ENCODE data around the gene BTBD8. TPM values are rescaled to one million over a fixed set of nuclear protein-coding genes. Genes with fewer than 3 reads are reported as not detected.

The BTBD8 gene
- total RNA-seq, 2 donors from 2014 or later = 6.3 to 15.7 TPM

DNA sequence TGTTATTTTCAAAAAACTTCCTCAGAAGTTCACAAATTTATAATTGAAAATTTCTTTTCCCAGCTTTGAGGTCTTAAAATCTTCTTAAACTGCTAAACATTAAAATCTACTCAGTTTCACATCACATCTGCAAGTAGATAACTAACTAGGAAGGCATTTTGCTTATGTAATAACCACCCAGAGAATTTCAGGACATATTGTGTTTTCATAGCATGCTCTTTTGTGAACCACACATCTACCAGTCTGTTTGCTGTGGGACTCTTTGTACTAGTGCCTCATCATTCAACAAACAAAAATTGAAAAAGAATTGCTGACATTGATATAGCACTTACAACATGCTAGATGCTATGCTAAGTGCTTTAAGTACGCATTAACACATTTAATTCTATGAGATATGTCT, 105.9 kb downstream of the BTBD8 start:
- no peak for DNase-seq (ENCODE audit: low spot score)
- H3K4me3 ChIP-seq = no peak overlapping the region
- H3K4me1 ChIP-seq (replicated peaks) = no peaks in the 10 kb centered on the region
- WGBS = 94% methylated on average over 1 of the region's 1 CpG
- no peak for TF ChIP-seq POLR2AphosphoS5 (IDR thresholded peaks at IDR 0.05)
- TF ChIP-seq POLR2A (IDR thresholded peaks at IDR 0.05) = no peak
- TF ChIP-seq, protein P1, sequence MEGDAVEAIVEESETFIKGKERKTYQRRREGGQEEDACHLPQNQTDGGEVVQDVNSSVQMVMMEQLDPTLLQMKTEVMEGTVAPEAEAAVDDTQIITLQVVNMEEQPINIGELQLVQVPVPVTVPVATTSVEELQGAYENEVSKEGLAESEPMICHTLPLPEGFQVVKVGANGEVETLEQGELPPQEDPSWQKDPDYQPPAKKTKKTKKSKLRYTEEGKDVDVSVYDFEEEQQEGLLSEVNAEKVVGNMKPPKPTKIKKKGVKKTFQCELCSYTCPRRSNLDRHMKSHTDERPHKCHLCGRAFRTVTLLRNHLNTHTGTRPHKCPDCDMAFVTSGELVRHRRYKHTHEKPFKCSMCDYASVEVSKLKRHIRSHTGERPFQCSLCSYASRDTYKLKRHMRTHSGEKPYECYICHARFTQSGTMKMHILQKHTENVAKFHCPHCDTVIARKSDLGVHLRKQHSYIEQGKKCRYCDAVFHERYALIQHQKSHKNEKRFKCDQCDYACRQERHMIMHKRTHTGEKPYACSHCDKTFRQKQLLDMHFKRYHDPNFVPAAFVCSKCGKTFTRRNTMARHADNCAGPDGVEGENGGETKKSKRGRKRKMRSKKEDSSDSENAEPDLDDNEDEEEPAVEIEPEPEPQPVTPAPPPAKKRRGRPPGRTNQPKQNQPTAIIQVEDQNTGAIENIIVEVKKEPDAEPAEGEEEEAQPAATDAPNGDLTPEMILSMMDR (IDR thresholded peaks at IDR 0.05) = no peak
- H3K27ac ChIP-seq = no peak overlapping the region
- no peaks in the 10 kb centered on the region for H3K27me3 ChIP-seq (replicated peaks; ENCODE audit: insufficient read depth)
- intact Hi-C loops (cut with DNase I) = no loop called here
- no peaks in the 10 kb centered on the region for H3K36me3 ChIP-seq
- H3K9me3 ChIP-seq = no peaks in the 10 kb centered on the region

DNA sequence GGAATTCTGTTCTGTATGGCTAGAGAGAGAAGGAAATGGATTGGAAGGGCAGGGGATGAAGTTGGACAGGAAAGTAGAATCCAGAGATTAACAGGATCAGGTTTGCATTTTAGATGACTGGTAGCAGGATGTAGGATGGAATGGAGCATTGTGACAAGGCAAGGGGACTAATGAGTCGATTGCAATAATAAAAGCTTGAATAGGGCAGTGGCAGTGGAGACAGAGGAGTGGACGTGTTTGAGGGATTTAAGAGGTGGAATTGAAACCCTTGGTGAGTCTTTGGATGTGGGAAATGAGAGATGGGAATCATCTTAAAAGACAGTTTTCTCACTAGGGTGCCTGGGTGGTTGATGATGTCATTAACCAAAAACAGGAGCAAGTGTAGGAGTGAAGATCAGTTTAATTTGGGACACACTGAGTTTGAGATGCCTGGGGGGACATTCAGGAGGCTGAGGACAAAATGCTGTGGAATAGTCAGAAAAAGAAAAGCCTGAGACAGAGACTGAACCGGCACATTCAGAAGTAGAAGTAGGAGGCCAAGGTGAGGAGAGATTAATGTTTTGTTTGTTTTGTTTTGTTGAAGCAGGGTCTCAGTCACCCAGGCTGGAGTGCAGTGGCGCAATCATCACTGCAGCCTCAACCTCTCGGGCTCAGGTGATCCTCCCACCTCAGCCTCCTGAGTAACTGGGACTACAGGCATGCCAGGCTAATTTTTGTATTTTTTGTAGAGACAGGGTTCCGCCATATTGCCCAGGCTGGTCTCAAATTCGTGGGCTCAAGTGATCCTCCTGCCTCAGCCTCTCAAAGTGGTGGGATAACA, 108.5 kb downstream of the BTBD8 start:
- Histone ChIP-seq H3K9me3 (no peaks in the 10 kb centered on the region), H3K4me3 (no peak overlapping the region), H3K27ac (no peak overlapping the region), H3K36me3 (no peaks in the 10 kb centered on the region), H3K4me1 (replicated peaks) (no peaks in the 10 kb centered on the region), H3K27me3 (replicated peaks; ENCODE audit: insufficient read depth) (no peaks in the 10 kb centered on the region)
- WGBS = 79% methylated on average over 7 of the region's 7 CpGs
- DNase-seq (ENCODE audit: low spot score) = no peak
- intact Hi-C loops (cut with DNase I) = no loop called here
- TF ChIP-seq POLR2A (IDR thresholded peaks at IDR 0.05) (no peak), POLR2AphosphoS5 (IDR thresholded peaks at IDR 0.05) (no peak)
- TF ChIP-seq, protein P1 (IDR thresholded peaks at IDR 0.05) = no peak

DNA sequence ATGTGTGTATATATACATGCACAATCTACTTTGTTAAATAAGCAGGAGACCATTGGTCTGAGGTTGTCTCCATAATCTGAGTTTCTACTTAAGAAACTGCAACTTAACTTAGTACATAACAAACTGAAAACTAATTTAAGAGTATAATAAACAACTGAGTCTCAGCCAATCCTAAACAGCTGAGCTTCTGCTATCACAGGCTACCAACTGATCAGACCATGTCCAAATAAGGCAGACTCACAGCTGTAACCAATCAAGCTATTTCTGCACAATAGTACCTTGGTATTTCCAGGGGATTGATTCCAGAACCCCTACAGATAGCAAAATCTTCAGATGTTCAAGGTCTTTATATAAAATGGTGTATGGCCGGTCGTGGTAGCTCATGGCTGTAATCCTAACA, 111.6 kb downstream of the BTBD8 start:
- H3K36me3 ChIP-seq = no peaks in the 10 kb centered on the region
- TF ChIP-seq POLR2A (IDR thresholded peaks at IDR 0.05) (no peak), POLR2AphosphoS5 (IDR thresholded peaks at IDR 0.05) (no peak)
- TF ChIP-seq, protein P1 (IDR thresholded peaks at IDR 0.05) = no peak
- no peak overlapping the region for H3K4me3 ChIP-seq
- no peaks in the 10 kb centered on the region for H3K4me1 ChIP-seq (replicated peaks)
- DNase-seq (ENCODE audit: low spot score) = no peak
- H3K27ac ChIP-seq = no peak overlapping the region
- intact Hi-C loops (cut with DNase I) = no loop called here
- no peaks in the 10 kb centered on the region for H3K9me3 ChIP-seq
- H3K27me3 ChIP-seq (replicated peaks; ENCODE audit: insufficient read depth) = no peaks in the 10 kb centered on the region
- 65% methylated on average over 2 of the region's 2 CpGs for WGBS

DNA sequence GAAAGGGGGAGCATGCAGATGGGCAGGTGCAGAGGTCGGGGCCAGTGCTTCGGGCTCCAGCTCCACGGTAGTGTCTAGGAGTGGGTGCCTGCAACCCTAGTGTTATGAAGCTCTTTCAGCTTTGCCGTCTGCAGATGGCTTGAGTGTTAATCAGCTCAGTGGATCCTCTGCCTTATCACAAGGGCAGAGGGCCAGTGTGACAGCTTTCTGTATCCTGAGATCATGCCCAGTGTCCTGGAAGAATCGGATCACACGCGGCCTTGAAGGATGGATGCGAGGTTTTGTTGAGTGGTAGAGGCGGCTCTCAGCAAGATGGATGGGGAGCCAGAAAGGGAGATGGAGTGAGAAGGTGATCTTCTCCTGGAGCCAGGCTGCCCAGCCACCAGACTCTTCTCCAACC, 112.1 kb downstream of the BTBD8 start:
- intact Hi-C loops (cut with DNase I) = no loop called here
- TF ChIP-seq POLR2AphosphoS5 (IDR thresholded peaks at IDR 0.05) (no peak), POLR2A (IDR thresholded peaks at IDR 0.05) (no peak)
- TF ChIP-seq, protein P1 (IDR thresholded peaks at IDR 0.05) = no peak
- 87% methylated on average over 9 of the region's 9 CpGs for WGBS
- Histone ChIP-seq H3K4me1 (replicated peaks) (no peaks in the 10 kb centered on the region), H3K4me3 (no peak overlapping the region), H3K9me3 (no peaks in the 10 kb centered on the region), H3K27me3 (replicated peaks; ENCODE audit: insufficient read depth) (no peaks in the 10 kb centered on the region), H3K36me3 (no peaks in the 10 kb centered on the region), H3K27ac (no peak overlapping the region)
- no peak for DNase-seq (ENCODE audit: low spot score)

DNA sequence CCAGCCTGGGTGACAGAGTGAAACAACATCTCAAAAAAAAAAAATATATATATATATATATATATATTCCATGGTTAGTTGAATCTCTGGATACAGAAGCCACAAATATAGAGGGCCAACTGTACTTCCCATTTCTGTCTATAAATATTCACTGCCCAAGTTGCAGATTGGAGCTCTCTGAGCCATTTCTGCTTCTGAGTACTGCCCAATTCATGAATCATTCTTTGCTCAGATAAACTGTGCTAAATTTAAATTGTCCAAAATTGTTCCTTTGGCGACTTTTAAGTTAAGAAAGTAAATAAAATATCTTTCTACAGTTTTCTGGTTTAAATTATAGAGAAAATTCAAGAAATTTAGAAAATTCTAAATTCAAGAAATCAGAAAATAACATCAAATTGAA, 114.4 kb downstream of the BTBD8 start:
- WGBS = 88% methylated on average over 1 of the region's 1 CpG
- H3K36me3 ChIP-seq = no peaks in the 10 kb centered on the region
- H3K9me3 ChIP-seq = no peaks in the 10 kb centered on the region
- intact Hi-C loops (cut with DNase I) = no loop called here
- no peak overlapping the region for H3K4me3 ChIP-seq
- DNase-seq (ENCODE audit: low spot score) = no peak
- no peaks in the 10 kb centered on the region for H3K4me1 ChIP-seq (replicated peaks)
- H3K27ac ChIP-seq = no peak overlapping the region
- TF ChIP-seq, protein P1 (IDR thresholded peaks at IDR 0.05) = no peak
- no peaks in the 10 kb centered on the region for H3K27me3 ChIP-seq (replicated peaks; ENCODE audit: insufficient read depth)

Data from prostate gland (tissue), 2 donors.